D341Med (cell line): ENCODE results near the gene TNFRSF14.

Experiments used
- DNase-seq: peaks from one replicate; pipeline ENCODE4 v3.0.0; 2012; ENCODE audit warnings: low spot score

TNFRSF14 gene

DNA sequence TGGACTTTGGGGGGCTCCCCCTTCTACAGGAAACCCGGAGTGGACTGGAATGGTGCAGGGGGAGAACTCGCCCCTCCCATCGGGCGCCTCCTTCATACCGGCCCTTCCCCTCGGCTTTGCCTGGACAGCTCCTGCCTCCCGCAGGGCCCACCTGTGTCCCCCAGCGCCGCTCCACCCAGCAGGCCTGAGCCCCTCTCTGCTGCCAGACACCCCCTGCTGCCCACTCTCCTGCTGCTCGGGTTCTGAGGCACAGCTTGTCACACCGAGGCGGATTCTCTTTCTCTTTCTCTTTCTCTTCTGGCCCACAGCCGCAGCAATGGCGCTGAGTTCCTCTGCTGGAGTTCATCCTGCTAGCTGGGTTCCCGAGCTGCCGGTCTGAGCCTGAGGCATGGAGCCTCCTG lies at the start of gene TNFRSF14:
Gene TNFRSF14 (plus strand): TSS at position 95 of the 401 bp plus-strand sequence. CDS start 294 bp downstream, at position 389.
- no peak for DNase-seq

DNA sequence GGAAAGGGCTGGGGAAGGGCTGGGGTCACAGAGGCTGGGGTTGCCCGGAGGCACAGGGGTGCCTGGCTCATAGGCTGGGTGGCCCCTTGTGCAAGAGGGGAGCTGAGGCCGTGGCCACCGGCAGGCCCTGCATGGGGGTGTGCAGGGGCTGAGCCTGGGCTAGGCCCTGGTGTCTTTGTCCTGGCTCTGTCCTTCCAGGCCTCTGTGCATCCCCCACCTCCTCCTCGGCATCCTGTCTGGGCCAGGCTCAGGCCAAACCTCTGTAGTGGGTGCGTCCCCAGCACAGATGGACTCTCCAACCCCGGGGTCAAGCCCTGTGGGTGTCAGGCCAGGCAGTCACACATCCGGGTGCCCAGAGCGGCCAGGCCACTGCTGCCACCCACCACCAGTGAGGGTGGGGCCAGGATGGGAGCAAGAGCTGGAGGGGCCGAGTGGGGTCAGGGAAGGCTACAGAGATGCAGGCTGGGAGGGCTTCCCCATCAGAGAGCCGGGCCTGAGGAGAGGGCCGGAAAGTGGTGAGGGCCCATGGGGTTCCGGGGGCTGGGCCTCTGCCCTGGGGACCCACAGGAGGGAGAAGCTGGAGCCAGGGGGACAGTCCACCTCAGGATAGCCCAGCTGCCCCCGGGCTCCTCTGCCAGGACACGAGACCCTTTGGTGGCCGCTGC lies 49.1 kb upstream of the TNFRSF14 start:
- DNase-seq: no peak

DNA sequence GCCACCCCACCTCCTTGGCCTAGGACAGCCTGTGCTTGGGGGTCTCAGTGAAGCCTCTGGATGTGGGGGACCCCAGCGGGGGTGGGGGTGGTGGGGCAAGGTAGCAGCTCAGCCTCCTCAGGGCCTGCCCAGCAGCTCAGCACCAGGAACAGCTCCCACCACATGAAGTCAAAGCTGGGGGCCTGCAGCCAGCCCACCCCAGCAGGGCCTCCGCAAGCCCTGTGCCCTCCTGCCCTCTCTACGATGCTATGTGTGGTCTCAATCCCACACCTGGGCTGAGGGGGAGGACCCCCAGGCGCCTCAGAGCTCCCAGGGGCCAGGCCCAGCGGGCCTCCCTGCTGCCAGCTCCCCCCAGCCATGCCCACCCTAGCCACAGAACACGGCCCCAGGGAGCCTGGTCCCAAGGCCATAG lies 48.4 kb upstream of the TNFRSF14 start:
- DNase-seq: no peak

DNA sequence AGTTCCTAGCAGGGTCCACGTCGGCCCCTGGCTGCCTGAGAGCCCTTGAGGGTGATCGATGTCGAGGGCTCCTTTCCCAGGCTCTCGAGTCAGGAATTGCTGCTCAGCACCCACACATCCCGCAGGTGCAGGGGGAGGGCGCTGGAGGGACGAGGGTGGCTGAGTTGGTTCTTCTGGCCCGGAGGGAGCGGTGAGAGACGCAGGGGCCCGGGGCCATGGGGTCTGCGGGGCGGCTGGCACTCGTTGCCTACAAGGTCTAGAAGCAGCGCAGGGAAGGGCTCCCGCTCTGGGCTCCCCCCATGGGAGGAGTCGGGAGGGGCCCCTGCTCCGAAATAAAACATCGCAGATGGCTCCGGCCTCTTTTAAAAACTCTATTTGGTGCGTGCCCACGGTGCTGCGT lies 48.0 kb upstream of the TNFRSF14 start:
- DNase-seq: no peak

DNA sequence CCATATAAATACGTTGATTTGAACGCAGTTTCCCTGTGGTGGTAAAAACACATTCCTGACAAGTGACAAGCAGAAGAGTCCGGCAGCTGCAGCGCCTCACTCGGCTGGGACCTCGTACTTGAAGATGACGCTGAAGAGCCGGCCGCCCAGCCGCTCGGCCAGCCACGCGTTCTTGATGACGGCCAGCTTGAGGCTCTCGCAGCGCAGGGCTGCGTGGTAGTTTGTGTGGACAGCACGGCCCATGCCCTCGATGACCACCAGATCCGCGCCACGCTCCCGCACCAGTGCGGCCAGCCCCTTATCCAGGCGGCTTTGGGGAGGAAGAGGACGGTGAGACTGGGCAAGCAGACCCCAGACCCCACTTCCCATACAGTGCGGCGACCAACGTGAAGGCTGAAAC lies 47.4 kb upstream of the TNFRSF14 start:
- no peak for DNase-seq

DNA sequence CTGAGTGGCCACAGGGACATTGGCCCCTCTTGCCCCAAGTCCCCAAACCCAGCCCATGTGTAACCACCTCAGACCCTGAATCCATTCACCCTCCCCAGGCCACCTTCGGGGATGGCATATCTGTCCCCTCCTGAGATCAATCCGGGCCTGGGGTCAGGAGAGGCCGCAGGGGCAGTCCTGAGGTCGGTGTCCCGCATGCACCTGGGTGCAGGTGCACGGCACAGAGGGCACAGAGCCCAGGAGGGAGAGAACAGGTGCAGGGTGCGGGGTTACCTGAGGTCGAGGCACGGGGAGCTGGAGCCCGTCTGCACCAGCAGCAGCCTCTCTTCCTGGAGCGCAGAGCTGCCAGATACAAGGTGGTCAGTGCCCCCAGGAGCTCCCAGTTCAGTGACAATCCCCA lies 46.6 kb upstream of the TNFRSF14 start:
- no peak for DNase-seq

DNA sequence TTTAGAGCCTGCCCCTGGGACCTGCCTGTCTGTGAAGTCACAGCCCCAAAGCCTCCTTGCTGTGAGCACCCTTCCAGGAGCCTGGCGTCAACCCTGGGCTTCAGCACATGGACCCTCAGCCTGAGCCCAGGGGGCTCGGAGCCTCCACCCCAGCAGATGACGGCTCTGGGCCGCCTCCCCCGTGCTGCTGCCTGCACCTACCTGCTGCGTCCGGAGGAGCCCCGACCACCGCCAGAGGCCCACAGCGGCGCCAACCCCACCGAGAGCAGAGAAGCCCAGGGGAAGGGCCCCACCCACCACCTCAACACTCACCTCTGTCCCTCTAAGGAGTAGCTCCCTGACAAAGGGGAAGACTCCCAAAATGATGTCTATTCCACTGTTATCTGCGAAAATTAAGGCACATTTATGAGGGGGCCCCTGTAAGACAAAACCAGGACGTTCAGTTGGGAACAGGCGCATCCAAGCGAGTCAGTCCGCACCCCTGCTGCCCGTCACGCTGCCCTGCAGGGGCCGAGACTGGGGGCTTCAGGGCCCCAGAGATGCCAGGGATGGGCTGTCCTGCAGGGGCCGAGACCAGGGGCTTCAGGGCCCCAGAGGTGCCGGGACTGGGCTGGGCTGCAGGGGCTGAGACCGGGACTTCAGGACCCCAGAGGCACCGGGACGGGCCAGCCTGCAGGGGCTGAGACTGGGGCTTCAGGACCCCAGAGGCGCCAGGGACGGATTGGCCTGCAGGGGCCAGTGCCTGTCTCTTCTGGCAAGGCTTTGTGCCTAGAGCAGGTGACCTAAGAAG lies 45.6 kb upstream of the TNFRSF14 start:
- no peak for DNase-seq

DNA sequence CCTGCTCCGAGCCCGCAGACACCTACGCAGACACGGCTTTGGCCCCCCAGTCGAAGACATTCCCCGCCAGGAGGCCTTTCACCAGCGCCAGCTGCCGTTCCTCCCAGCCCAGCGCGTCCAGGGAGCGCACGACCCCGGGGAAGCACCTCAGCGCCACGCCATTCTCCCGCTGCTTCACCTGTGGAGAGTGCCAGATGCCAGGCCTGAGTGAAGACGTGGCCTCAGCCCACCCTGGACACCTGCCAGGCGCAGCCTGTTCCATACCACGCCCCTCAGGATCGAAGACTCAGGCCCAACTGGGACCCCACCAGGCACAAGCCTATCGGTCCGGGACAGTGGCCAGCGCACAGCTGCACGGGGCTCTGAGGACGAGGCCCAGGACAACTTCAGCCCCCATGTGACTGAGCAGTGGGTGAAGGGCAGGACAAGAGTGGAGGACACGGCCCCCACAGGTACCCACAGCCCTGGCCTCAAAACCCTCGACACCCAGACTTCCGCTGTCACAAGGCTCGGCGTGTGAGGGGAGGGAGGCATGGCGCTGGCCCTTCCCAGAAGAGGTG lies 43.2 kb upstream of the TNFRSF14 start:
- DNase-seq: no peak

DNA sequence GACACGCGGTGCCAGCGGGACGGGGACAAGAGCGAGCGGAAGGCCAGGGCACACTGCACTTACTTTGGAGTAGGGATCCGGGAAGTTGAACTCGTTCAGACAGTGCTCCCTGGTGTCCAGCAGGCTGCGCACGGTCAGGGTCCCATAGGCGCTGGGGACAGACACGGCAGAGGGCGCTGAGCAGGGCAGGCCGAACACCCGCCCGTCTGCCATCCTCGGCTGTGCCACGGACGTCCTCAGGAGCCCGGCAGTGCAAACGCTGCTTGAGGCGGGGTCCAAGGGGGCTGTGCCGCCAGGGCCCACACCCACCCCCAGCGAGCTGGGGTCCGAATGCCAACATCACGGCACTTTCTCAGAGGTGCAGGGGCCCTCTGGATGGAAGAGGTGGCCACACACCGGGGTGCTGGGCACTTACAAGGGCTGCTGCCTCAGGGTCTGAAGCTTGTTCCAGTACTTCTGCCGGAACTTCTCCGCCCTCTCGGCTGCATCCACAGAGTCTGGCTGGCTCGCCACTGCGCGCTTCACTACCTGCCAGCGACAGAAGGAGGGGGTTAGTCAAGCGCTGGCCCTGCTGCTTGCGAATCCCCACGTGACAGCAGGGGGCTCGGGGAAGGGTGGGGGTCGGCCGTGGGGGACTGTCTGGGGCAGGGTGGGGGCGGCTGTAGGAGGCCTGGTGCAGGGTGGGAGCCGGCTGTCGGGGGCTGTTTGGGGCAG lies 42.1 kb upstream of the TNFRSF14 start:
- DNase-seq: no peak

DNA sequence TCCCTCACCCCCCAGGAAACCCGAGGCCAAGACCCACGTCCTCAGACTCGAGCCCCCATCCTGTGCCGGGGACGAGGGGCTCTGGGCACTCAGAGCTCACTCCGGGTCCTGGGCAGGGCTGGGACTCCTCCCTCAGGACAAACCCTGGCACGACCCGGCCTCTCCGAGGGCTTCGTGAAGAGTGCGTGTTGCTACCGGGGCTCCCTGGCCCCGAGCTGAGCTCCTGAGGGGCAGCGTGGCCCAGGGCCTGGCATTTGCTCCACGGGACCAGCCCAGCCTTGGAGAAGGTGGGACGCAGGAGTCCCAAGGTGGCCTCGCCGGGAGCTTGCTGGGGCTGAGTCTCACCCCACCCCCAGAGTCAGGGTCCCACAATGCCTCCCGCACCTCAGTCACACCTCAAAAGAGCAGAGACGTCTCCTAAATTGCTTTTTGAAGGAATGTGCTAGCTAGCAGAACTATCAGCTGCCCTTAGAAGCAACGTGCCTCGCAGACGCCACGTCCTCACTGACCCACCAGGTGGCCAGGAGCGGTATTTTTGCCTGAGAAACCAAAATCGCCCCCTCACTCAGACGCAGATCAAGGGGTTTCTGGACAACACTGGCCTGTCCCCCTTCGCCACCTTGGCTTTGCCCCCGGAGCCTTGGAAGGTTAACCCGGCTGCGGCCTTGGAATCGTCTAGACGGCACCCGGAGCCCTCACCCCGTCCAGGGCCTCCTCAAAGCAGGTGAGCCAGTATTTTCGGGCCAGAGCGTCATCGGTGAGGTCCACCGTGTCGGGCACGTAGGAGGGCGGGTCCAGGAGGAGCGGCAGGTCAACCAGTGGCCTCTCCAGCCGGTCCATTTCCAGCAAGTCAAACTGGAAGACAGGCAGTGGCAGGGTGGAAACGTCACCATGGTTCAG lies 41.1 kb upstream of the TNFRSF14 start:
- DNase-seq: no peak

DNA sequence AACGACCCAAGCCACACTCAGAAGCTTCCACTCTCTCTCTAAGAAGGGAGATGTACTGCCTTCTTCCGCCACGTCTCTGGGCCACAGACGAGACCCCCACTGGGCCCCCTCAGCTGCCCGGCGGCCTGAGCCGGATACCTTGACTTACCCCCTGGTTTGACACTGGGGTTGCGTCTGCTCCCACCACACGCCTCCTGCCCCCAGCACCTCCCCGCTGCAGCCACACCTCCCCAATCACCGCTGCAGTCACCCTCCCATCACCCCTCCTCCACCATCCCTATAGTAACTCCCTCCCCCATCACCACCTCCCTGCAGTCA lies 40.4 kb upstream of the TNFRSF14 start:
- DNase-seq: no peak

DNA sequence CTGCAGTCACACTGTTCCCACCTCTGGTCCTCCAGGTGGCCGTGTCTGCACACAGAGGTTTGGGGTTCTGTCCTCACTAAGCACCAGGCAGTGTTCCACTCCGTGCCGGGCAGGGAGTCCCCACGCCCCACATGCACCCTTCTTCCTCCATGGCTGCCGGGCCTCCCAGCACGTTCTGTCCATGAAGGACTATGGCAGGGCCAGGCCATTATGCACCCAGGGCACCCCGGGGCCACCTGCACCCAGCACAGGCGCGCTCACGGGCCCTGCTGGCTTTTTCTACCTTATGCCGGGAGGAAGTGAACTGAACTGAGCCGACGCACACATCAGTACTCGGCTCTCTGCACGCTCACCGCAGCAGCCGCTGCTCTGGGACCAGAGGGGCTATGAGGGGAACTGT lies 40.0 kb upstream of the TNFRSF14 start:
- DNase-seq: no peak

DNA sequence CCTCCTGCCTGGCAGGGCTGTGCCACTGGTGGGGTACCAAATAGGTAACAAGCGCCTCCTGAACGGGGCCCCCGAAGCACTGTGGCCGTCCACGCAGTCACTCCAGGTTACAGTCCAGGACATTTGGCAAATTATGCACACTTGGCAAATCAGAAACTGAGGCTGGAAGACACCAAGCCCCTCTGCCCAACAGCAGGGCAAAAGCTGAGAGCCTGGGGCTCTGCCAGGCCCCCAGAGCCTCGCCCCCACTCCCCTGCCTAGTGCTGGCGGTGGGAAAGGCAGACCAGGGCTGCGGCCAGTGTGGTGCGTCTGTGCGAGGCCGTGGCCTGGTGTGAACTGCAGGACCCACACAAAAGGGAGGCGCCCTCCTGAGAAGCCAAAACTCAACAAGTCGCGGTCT lies 39.2 kb upstream of the TNFRSF14 start:
- DNase-seq: no peak

DNA sequence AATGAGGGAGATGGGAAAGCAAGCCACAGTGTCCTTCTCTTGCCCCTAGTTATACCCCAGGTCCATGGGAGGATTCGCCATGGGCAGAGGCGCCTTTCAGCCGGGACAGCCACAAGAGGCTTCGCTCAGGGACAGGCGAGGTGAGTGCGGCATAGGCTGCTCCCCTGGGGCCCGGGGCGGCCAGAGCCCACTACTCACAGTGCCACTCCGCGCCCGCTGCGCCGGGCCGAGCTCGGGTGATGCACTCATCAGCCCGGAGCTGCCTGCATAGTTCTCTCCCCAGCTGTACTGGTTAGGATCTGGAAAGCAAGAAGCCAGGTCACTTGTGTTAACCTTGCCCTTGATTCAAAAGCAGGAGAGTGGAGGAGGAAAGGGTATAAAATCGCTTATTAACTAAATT lies 38.2 kb upstream of the TNFRSF14 start:
- no peak for DNase-seq

DNA sequence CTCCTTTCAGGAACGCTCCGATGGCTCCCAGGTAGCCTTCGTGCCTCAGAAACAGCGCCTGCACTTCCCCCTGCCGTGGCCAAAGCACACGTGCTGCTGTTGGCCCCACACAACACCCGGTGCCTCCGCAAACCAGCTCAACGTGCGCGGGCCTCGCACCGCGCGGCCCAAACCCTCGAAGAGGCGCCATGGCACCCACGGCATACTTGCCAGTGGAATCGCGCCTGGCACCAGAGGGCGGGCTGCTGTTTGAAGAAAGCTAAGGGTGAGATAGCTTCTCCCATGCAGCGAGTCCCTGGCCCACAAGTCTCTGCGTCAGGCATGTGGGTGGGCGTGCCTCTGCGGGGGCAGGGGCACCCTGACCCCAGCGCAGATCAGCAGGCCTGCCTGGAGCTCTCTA lies 37.6 kb upstream of the TNFRSF14 start:
- no peak for DNase-seq

DNA sequence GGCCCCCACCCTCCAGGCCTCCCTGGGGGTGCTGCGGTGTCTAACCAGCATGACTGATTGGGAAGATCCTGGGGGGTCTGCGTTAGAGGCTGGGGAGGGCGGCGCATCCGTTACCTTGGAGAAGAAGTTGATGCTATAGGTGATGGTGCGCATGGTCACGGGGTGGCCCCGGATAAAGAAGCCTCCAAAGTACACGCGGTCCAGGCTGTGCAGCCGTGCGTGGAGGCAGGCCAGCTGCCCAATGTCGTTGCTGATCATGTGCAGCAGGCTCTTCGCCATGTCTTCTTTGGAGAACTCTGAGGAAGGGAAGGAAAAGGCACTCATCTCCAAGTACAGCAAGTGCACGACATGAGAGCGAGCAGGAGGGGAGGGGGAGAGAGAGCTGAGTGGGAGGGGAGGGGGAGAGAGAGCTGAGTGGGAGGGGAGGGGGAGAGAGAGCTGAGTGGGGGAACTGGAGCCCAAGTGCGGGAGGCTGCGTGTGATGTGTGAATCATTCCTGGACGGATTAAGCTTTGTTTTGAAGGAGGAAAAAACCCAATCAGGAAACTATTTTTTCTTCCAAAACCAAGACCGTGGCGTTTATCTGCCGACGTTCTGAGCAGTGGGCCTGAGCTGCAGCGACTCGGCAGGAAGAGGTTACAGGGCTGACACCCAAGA lies 37.0 kb upstream of the TNFRSF14 start:
- no peak for DNase-seq

DNA sequence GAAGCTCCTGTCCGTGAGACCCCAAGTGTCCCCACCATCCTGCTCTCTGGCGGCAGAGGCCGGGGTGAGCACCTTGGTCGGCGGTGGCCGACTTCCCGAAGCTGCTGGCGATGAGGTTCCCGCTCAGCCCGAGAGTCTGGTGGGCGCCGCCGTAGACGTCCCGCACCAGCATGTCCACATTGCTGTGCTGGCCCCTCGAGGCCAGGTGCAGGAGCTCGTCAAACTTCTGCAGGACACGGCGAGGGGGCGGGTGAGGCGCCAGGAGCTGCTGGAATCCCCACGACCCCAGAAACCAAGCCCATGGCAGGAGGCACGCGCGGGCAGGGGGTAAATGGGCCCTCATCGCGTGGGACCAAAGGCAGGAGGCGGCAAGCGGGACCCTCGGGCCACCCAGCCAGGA lies 36.4 kb upstream of the TNFRSF14 start:
- no peak for DNase-seq

DNA sequence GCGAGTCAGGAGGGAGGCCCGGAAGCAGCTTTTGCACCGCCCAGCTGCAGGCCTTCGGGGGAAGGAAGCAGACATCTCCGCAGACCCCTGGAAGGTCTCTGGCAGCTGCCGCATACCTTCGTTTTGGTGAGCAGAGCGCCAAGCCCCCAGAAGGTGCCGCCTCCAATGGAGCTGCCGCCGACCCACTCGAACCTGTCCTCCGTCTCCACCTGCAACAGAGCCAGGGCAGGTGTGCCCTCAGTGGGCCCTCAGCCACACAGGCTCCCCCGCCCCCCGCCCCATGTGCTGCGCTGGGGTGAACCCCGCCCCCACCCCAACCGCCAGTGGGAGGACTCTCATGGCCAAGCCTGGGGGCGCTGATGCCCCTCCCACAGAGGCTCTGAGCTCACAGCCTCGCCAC lies 36.0 kb upstream of the TNFRSF14 start:
- no peak for DNase-seq

DNA sequence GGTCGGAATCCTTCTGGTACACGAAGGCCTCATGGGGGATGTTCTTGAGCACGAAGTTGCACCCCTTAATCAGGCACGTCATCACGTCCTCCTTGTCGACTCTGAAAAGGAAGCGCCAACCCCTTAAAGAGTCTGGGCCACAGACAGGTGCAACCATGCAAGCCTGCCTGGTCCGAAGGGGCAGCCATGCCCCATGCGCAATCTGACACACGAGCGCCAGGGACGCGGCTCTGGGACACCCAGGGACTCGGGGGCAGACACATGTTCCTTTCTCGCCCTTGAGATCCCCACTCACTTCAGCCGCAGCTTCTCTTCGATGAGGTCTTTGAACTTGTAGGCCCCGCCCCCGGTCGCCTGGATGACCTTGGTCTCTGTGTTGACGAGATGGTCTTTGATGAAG lies 35.4 kb upstream of the TNFRSF14 start:
- no peak for DNase-seq

DNA sequence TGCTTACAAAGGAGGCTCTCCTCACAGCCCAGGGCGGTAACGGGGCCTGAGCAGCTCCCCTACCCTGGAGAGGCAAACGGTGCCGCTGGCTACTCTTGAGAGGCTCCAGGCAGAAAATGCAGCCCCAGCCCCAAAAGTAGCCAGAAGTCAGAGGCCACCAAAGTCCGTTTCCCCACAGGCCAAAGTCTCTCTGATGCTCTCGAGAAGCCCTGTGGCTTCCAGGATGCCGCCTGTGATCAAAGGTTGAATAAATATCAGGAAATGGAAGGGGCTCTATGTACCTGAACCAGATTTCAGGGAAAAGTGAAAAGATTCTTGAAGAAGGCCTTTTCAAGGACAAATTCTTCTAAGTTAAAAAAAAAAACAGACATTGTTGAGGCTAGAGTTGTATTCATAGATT lies 33.9 kb upstream of the TNFRSF14 start:
- DNase-seq: no peak

DNA sequence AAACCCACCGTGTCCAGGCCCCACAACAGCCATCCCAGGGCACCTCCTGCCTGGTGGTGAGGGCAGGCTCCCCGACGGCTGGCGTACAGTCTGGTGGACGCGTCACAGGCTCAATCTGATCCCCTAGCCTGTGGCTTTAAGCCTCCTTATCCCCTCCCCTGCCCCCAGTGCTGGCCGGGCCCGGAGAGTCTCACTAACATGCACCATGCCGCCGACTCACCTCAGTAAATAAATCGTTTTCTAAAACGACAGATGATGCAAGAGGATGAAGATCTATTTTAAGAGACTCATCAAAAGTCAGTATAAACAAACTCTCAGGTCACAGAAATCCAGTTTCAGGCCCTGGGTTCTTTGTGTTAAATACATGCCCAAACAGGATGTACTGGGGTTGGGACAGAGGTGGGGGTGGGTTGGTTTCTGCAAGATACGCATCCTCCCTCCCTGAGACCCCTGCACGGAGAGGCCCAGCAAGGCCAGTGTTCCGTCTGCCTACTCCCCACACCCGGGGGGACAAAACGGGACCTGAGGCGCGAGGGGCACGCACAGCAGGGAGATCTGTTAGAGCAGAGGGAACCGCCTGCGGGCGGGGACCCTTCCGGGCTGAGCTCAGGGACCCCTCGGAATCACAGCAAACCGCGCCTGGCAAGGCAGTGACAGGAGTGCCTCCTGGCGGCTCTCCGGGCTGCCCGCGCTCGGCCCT lies 32.8 kb upstream of the TNFRSF14 start:
- DNase-seq: no peak
